Measurements from ENCODE around the gene SORCS2. TPM values are rescaled to one million over a fixed set of nuclear protein-coding genes. Genes with fewer than 3 reads are reported as not detected.

Gene SORCS2
- total and polyA plus RNA-seq, 3 donors from 2014 or later = 2.7 to 4.6 (median 2.9) TPM

- TF ChIP-seq, protein P1, sequence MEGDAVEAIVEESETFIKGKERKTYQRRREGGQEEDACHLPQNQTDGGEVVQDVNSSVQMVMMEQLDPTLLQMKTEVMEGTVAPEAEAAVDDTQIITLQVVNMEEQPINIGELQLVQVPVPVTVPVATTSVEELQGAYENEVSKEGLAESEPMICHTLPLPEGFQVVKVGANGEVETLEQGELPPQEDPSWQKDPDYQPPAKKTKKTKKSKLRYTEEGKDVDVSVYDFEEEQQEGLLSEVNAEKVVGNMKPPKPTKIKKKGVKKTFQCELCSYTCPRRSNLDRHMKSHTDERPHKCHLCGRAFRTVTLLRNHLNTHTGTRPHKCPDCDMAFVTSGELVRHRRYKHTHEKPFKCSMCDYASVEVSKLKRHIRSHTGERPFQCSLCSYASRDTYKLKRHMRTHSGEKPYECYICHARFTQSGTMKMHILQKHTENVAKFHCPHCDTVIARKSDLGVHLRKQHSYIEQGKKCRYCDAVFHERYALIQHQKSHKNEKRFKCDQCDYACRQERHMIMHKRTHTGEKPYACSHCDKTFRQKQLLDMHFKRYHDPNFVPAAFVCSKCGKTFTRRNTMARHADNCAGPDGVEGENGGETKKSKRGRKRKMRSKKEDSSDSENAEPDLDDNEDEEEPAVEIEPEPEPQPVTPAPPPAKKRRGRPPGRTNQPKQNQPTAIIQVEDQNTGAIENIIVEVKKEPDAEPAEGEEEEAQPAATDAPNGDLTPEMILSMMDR (IDR thresholded peaks at IDR 0.05) = no peak
- TF ChIP-seq POLR2A (IDR thresholded peaks at IDR 0.05) = no peak
- no peak for DNase-seq
These were observed 542.4 kb downstream of the SORCS2 start for GRCh38 chr4:7734651-7735260.

GRCh38 chr4:7735395-7735794, 543.1 kb downstream of the SORCS2 start:
- no peaks in the 10 kb centered on the region for H3K27me3 ChIP-seq
- no peak overlapping the region for H3K27ac ChIP-seq
- DNase-seq = no peak
- H3K9me3 ChIP-seq = no peaks in the 10 kb centered on the region
- TF ChIP-seq, protein P1 (IDR thresholded peaks at IDR 0.05) = no peak
- no peak for TF ChIP-seq POLR2A (IDR thresholded peaks at IDR 0.05)
- no peak overlapping the region for H3K4me3 ChIP-seq
- H3K36me3 ChIP-seq (ENCODE audit: low read depth, missing control alignments) = no peaks in the 10 kb centered on the region
- intact Hi-C loops (cut with DNase I; ENCODE audit: low total_unique reads) = no loop called here
- 95 to 97% methylated on average over 5 of the region's 5 CpGs for WGBS, 2 donors
- no peaks in the 10 kb centered on the region for H3K4me1 ChIP-seq

More at GRCh38 chr4:7734651-7735260, 542.4 kb downstream of the SORCS2 start:
- no peaks in the 10 kb centered on the region for H3K4me1 ChIP-seq
- intact Hi-C loops (cut with DNase I; ENCODE audit: low total_unique reads) = no loop called here
- H3K27me3 ChIP-seq = no peaks in the 10 kb centered on the region
- H3K4me3 ChIP-seq = no peak overlapping the region
- 75 to 86% methylated on average over 15 to 20 of the region's 20 CpGs for WGBS, 2 donors
- H3K9me3 ChIP-seq = no peaks in the 10 kb centered on the region
- no peak overlapping the region for H3K27ac ChIP-seq
- no peaks in the 10 kb centered on the region for H3K36me3 ChIP-seq (ENCODE audit: low read depth, missing control alignments)

DNA sequence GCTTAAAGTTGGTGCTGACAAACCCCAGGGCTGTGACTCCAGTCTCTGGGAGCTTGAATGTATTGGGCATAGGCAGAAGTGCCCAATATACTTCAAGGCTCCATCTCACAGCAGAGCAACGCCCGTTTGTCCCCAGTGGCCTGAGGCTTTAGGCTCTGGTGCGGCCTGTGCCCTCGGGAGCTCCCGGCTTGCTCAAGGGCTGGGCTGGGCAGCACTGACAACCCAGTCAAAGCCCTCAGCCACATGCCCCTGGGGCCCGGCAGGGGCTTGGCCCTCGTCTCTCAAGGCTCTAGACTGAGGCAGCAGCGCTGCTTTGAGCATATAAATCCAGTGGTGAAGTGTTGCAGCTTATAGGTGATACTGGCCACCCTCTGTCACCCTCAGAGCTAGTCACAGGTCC, 543.6 kb downstream of the SORCS2 start:
- Histone ChIP-seq H3K4me1 (no peaks in the 10 kb centered on the region), H3K4me3 (no peak overlapping the region), H3K27ac (no peak overlapping the region), H3K27me3 (no peaks in the 10 kb centered on the region), H3K9me3 (no peaks in the 10 kb centered on the region), H3K36me3 (ENCODE audit: low read depth, missing control alignments) (no peaks in the 10 kb centered on the region)
- TF ChIP-seq, protein P1 (IDR thresholded peaks at IDR 0.05) = no peak
- no peak for TF ChIP-seq POLR2A (IDR thresholded peaks at IDR 0.05)
- DNase-seq = no peak
- WGBS, 2 donors = 95% methylated on average over 8 of the region's 8 CpGs
- intact Hi-C loops (cut with DNase I; ENCODE audit: low total_unique reads) = no loop called here

DNA sequence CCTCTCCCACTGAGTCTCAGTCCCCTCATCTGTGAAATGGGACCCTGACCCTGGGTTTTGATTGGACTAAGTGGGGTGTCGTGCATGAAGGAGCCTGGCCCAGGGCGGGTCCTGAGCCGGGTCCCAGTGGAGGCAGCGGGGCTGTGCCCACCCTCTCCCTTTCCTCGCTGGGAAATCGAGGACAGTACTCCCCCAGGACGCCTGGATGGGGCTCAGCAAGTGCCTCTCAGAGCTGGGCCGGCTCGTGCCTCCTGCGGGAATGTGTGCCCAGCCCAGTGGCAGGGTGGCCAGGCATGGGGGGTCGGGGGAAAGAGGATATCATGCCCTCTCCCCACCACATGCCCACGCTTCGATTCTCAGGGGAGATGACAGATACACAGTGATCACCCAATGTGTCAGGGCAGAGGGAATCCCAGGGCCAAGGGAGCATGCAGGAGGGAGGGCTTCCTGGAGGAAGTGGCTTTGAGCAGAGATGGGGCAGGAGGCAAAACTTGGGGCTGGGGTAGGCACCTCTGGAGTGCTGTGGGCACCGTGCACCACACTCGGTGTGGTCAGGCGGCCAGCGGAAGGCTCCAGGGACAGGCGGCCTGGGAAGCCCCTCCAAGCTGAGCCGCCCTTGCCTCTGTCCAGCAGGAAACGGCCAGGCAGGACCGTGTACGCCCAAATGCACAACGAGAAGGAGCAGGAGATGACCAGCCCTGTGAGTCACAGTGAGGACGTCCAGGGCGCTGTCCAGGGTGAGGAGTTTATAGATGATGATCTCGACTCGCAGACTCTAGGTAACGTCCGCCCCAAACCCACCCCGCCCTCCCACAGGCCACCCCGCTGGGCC, 544.3 kb downstream of the SORCS2 start:
- intact Hi-C loops (cut with DNase I; ENCODE audit: low total_unique reads) = no loop called here
- TF ChIP-seq, protein P1 (IDR thresholded peaks at IDR 0.05) = no peak
- TF ChIP-seq POLR2A (IDR thresholded peaks at IDR 0.05) = no peak
- Histone ChIP-seq H3K27me3 (no peaks in the 10 kb centered on the region), H3K9me3 (no peaks in the 10 kb centered on the region), H3K4me3 (no peak overlapping the region), H3K4me1 (no peaks in the 10 kb centered on the region), H3K27ac (no peak overlapping the region), H3K36me3 (ENCODE audit: low read depth, missing control alignments) (no peaks in the 10 kb centered on the region)
- WGBS, 2 donors = 87 to 90% methylated on average over 6 to 30 of the region's 31 CpGs
- no peak for DNase-seq
